Measurements from ENCODE around the gene COL4A1. TPM values are rescaled to one million over a fixed set of nuclear protein-coding genes. Genes with fewer than 3 reads are reported as not detected.

Gene COL4A1
- total RNA-seq, 2 experiments from 2014 or later = 0.08 to 0.16 TPM

- Mint-ChIP-seq H3K27me3 (peaks cover 12% of the 10 kb centered on the region), H3K4me1 (ENCODE audit: low read depth) (no peaks in the 10 kb centered on the region), H3K27ac (no peak overlapping the region), H3K36me3 (ENCODE audit: low read depth) (no peaks in the 10 kb centered on the region), H3K9me3 (no peaks in the 10 kb centered on the region), H3K4me3 (no peak overlapping the region)
- CTCF ChIA-PET = no interaction called here
- intact Hi-C loops (cut with DNase I, micrococcal nuclease) = loop anchor here (10.0 kb wide), 2 partner anchors 965 to 1785 kb away; no protein-coding TSS in a partner anchor
- Histone ChIP-seq H3K27me3 (ENCODE audit: control insufficient read depth in 1 of 2, insufficient read depth in 2 of 2, low read length in 2 of 2) (peaks cover 0 to 5% of the 10 kb centered on the region in 2 experiments), H3K9me3 (ENCODE audit: control insufficient read depth in 1 of 2, insufficient read depth in 1 of 2, low read length in 2 of 2) (peaks cover 0 to 9% of the 10 kb centered on the region in 2 experiments), H3K36me3 (ENCODE audit: insufficient read depth, low read length) (no peaks in the 10 kb centered on the region), H3K4me1 (ENCODE audit: insufficient read depth, low read length) (no peaks in the 10 kb centered on the region), H3K4me3 (ENCODE audit: low read length) (no peak overlapping the region), H3K27ac (ENCODE audit: low read depth in 1 of 2, low read length in 2 of 2) (no peak overlapping the region)
- ATAC-seq (ENCODE audit: poor library complexity) (no peak), DNase-seq (no peak)
- POLR2A ChIA-PET = no interaction called here
- no peak for TF ChIP-seq CTCF (IDR thresholded peaks at IDR 0.05)
Measured at GRCh38 chr13:110109910-110110309, 197.0 kb downstream of the COL4A1 start.

- H3K4me3 Mint-ChIP-seq = no peak overlapping the region
- peaks cover 5% of the 10 kb centered on the region for H3K27me3 Mint-ChIP-seq
- H3K36me3 Mint-ChIP-seq (ENCODE audit: low read depth) = no peaks in the 10 kb centered on the region
- H3K27me3 ChIP-seq (ENCODE audit: control insufficient read depth in 1 of 2, insufficient read depth in 2 of 2, low read length in 2 of 2) = no peaks in the 10 kb centered on the region
- no peak overlapping the region for H3K27ac ChIP-seq (ENCODE audit: low read depth in 1 of 2, low read length in 2 of 2)
- ChIA-PET POLR2A (no interaction called here), CTCF (no interaction called here)
- intact Hi-C loops (cut with DNase I, micrococcal nuclease) = no loop called here
- no peak overlapping the region for H3K4me3 ChIP-seq (ENCODE audit: low read length)
- DNase-seq = no peak
- TF ChIP-seq CTCF (IDR thresholded peaks at IDR 0.05) = no peak
- no peaks in the 10 kb centered on the region for H3K4me1 ChIP-seq (ENCODE audit: insufficient read depth, low read length)
- H3K27ac Mint-ChIP-seq = no peak overlapping the region
- no peak for ATAC-seq (ENCODE audit: poor library complexity)
- peaks cover 0 to 9% of the 10 kb centered on the region in 2 experiments for H3K9me3 ChIP-seq (ENCODE audit: control insufficient read depth in 1 of 2, insufficient read depth in 1 of 2, low read length in 2 of 2)
- H3K4me1 Mint-ChIP-seq (ENCODE audit: low read depth) = no peaks in the 10 kb centered on the region
- H3K36me3 ChIP-seq (ENCODE audit: insufficient read depth, low read length) = no peaks in the 10 kb centered on the region
- H3K9me3 Mint-ChIP-seq = no peaks in the 10 kb centered on the region
Measured at GRCh38 chr13:110109140-110109783, 197.7 kb downstream of the COL4A1 start.

GRCh38 chr13:110108348-110109139, 198.4 kb downstream of the COL4A1 start:
- CTCF ChIA-PET = no interaction called here
- no peaks in the 10 kb centered on the region for H3K4me1 ChIP-seq (ENCODE audit: insufficient read depth, low read length)
- H3K4me3 ChIP-seq (ENCODE audit: low read length) = no peak overlapping the region
- intact Hi-C loops (cut with DNase I, micrococcal nuclease) = no loop called here
- DNase-seq (no peak), ATAC-seq (ENCODE audit: poor library complexity) (no peak)
- H3K36me3 Mint-ChIP-seq (ENCODE audit: low read depth) = no peaks in the 10 kb centered on the region
- H3K27me3 Mint-ChIP-seq = no peaks in the 10 kb centered on the region
- no peak overlapping the region for H3K27ac Mint-ChIP-seq
- H3K27me3 ChIP-seq (ENCODE audit: control insufficient read depth in 1 of 2, insufficient read depth in 2 of 2, low read length in 2 of 2) = no peaks in the 10 kb centered on the region
- H3K27ac ChIP-seq (ENCODE audit: low read depth in 1 of 2, low read length in 2 of 2) = no peak overlapping the region
- POLR2A ChIA-PET = no interaction called here
- no peaks in the 10 kb centered on the region for H3K4me1 Mint-ChIP-seq (ENCODE audit: low read depth)
- peaks cover 0 to 9% of the 10 kb centered on the region in 2 experiments for H3K9me3 ChIP-seq (ENCODE audit: control insufficient read depth in 1 of 2, insufficient read depth in 1 of 2, low read length in 2 of 2)
- H3K36me3 ChIP-seq (ENCODE audit: insufficient read depth, low read length) = no peaks in the 10 kb centered on the region
- no peaks in the 10 kb centered on the region for H3K9me3 Mint-ChIP-seq
- no peak overlapping the region for H3K4me3 Mint-ChIP-seq
- no peak for TF ChIP-seq CTCF (IDR thresholded peaks at IDR 0.05)

Data from CD4-positive, alpha-beta T cell (primary cell).